GM20431 (cell line): ENCODE data around the gene EPSTI1.
"Not testable (repeated sequence)": the region's sequence is repeated elsewhere in the genome, so short reads cannot be mapped to it uniquely, and the experiment has no call there.

Source experiments
- in situ Hi-C: fragments of 300-500 bp; cut with MseI, MboI; formaldehyde crosslinking; loops from one replicate; pipeline ENCODE4 v1.15.0; 2020; ENCODE audit warnings: low sequenced_read_pairs; ENCODE audit not compliant: unreplicated experiment

The EPSTI1 gene

GRCh38 chr13:42991898-42992763, at the start of gene EPSTI1:
EPSTI1 (minus strand) TSS chr13:42992241; CDS start chr13:42992165, 76 bp downstream.
- in situ Hi-C loops = loop anchor here (25.0 kb wide), 1 partner anchor 95 kb away; no protein-coding TSS in a partner anchor

GRCh38 chr13:43041369-43041921, 49.4 kb upstream of the EPSTI1 start:
- in situ Hi-C loops = no loop called here

- in situ Hi-C loops = not testable (repeated sequence)
Observed at GRCh38 chr13:43040581-43041368, 48.7 kb upstream of the EPSTI1 start.

GRCh38 chr13:43039966-43040365, 47.9 kb upstream of the EPSTI1 start:
- in situ Hi-C loops = no loop called here

- in situ Hi-C loops = no loop called here
Observed at GRCh38 chr13:43036351-43037250, 44.6 kb upstream of the EPSTI1 start.

- in situ Hi-C loops = no loop called here
Observed at GRCh38 chr13:43033038-43033437, 41.0 kb upstream of the EPSTI1 start.

GRCh38 chr13:43031881-43032280, 39.8 kb upstream of the EPSTI1 start:
- in situ Hi-C loops = no loop called here

- in situ Hi-C loops = no loop called here
Observed at GRCh38 chr13:43030548-43030947, 38.5 kb upstream of the EPSTI1 start.

- in situ Hi-C loops = no loop called here
Observed at GRCh38 chr13:43026262-43026661, 34.2 kb upstream of the EPSTI1 start.

- in situ Hi-C loops = no loop called here
Observed at GRCh38 chr13:43023289-43023963, 31.4 kb upstream of the EPSTI1 start, which contains the start of gene DNAJC15. DNAJC15 (plus strand) TSS chr13:43023586; CDS start chr13:43023627, 41 bp downstream.

GRCh38 chr13:43022934-43023288, 30.9 kb upstream of the EPSTI1 start:
- in situ Hi-C loops = no loop called here

GRCh38 chr13:43021926-43022670, 30.1 kb upstream of the EPSTI1 start:
- in situ Hi-C loops = no loop called here

- in situ Hi-C loops = no loop called here
Observed at GRCh38 chr13:43020794-43021193, 28.8 kb upstream of the EPSTI1 start.

- in situ Hi-C loops = no loop called here
Observed at GRCh38 chr13:43019811-43020210, 27.8 kb upstream of the EPSTI1 start.

GRCh38 chr13:43016226-43016625, 24.2 kb upstream of the EPSTI1 start:
- in situ Hi-C loops = no loop called here

GRCh38 chr13:43014162-43014561, 22.1 kb upstream of the EPSTI1 start:
- in situ Hi-C loops = no loop called here

- in situ Hi-C loops = no loop called here
Observed at GRCh38 chr13:43009506-43009905, 17.5 kb upstream of the EPSTI1 start.

GRCh38 chr13:43008596-43008995, 16.6 kb upstream of the EPSTI1 start:
- in situ Hi-C loops = no loop called here
